WTC11 (cell line): ENCODE results near the gene BBLN. TPM values are rescaled to one million over a fixed set of nuclear protein-coding genes. Genes with fewer than 3 reads are reported as not detected.

Source experiments
- ATAC-seq: fragments of 200-7000 bp; cut with Tn5 transposase; 2 replicates; pipeline ENCODE4 v1.10.0; 2021; ENCODE audit warnings: mild to moderate bottlenecking, moderate library complexity
- CTCF ChIA-PET: fragments of 300-600 bp; sonication (Branson Sonifier 250); formaldehyde crosslinking; loops from one replicate; lab custom pipeline; 2021; ENCODE audit warnings: antibody characterized with exemption; lab: Charles Lee
- POLR2A ChIA-PET: fragments of 350-600 bp; sonication (Branson Sonifier 250); formaldehyde crosslinking; loops from one replicate; lab custom pipeline; 2021; ENCODE audit warnings: antibody characterized with exemption; lab: Charles Lee
- DNase-seq: peaks from one replicate; pipeline ENCODE4 v3.0.0; 2021; ENCODE audit warnings: low spot score
- H3K27ac Mint-ChIP-seq: 2 replicates; pipeline ENCODE4 v1.8.0; 2021; ENCODE audit warnings: mixed read lengths
- H3K27me3 Mint-ChIP-seq: 2 replicates; pipeline ENCODE4 v1.8.0; 2021; ENCODE audit warnings: low read depth, mild to moderate bottlenecking, moderate library complexity, mixed read lengths
- H3K36me3 Mint-ChIP-seq: 2 replicates; pipeline ENCODE4 v1.8.0; 2021; ENCODE audit warnings: mixed read lengths
- H3K4me1 Mint-ChIP-seq: 2 replicates; pipeline ENCODE4 v1.8.0; 2022; ENCODE audit warnings: mixed read lengths
- H3K4me3 Mint-ChIP-seq: 2 replicates; pipeline ENCODE4 v1.8.0; 2021; ENCODE audit warnings: mild to moderate bottlenecking, moderate library complexity, mixed read lengths
- H3K9me3 Mint-ChIP-seq: 2 replicates; pipeline ENCODE4 v1.8.0; 2021; ENCODE audit warnings: mixed read lengths
- E2F4 ChIP-seq: sonication (generic); formaldehyde crosslinking; IDR thresholded peaks from 2 replicates; pipeline ENCODE4 v1.8.1; 2022; ENCODE audit warnings: low read depth, mild to moderate bottlenecking, moderate library complexity, missing genetic modification reagents, borderline replicate concordance
- E2F5 ChIP-seq: sonication (generic); formaldehyde crosslinking; IDR thresholded peaks from 2 replicates; pipeline ENCODE4 v1.8.1; 2022; ENCODE audit warnings: mild to moderate bottlenecking, moderate library complexity, missing genetic modification reagents
- FOXJ3 ChIP-seq: sonication (generic); formaldehyde crosslinking; IDR thresholded peaks from 2 replicates; pipeline ENCODE4 v1.9.0; 2021; ENCODE audit warnings: missing genetic modification reagents, mild to moderate bottlenecking, borderline replicate concordance
- FOXP1 ChIP-seq: sonication (generic); formaldehyde crosslinking; IDR thresholded peaks from 2 replicates; pipeline ENCODE4 v1.8.0; 2022; ENCODE audit warnings: missing genetic modification reagents, mild to moderate bottlenecking, moderate library complexity, borderline replicate concordance
- FOXP4 ChIP-seq: sonication (generic); formaldehyde crosslinking; IDR thresholded peaks from 2 replicates; pipeline ENCODE4 v1.8.0; 2022; ENCODE audit warnings: mild to moderate bottlenecking, missing genetic modification reagents
- NFE2L1 ChIP-seq: sonication (generic); formaldehyde crosslinking; IDR thresholded peaks from 2 replicates; pipeline ENCODE4 v1.8.1; 2023; ENCODE audit warnings: missing genetic modification reagents
- TEAD4 ChIP-seq: sonication (generic); formaldehyde crosslinking; IDR thresholded peaks from 2 replicates; pipeline ENCODE4 v1.8.0; 2022; ENCODE audit warnings: mild to moderate bottlenecking, missing genetic modification reagents
- USF2 ChIP-seq: sonication (generic); formaldehyde crosslinking; IDR thresholded peaks from 2 replicates; pipeline ENCODE4 v1.8.1; 2023; ENCODE audit warnings: mild to moderate bottlenecking, missing genetic modification reagents, moderate library complexity
- ZBTB43 ChIP-seq: sonication (generic); formaldehyde crosslinking; IDR thresholded peaks from 2 replicates; pipeline ENCODE4 v1.8.1; 2023; ENCODE audit warnings: mild to moderate bottlenecking, missing genetic modification reagents
- ZNF219 ChIP-seq: sonication (generic); formaldehyde crosslinking; IDR thresholded peaks from 2 replicates; pipeline ENCODE4 v1.8.0; 2023; ENCODE audit warnings: missing genetic modification reagents, mild to moderate bottlenecking, borderline replicate concordance
- ZNF396 ChIP-seq: fragments of 250-450 bp; sonication (Bioruptor Pico); IDR thresholded peaks from 2 replicates; pipeline ENCODE4 v1.8.0; 2021; ENCODE audit warnings: mild to moderate bottlenecking, moderate library complexity, borderline replicate concordance
- ZNF671 ChIP-seq: fragments of 250-450 bp; sonication (Bioruptor Pico); IDR thresholded peaks from 2 replicates; pipeline ENCODE4 v1.8.0; 2021; ENCODE audit warnings: mild to moderate bottlenecking
- total RNA-seq: library from RNA; stranded (reverse); gene quantifications from 3 replicates; pipeline ENCODE4 v1.2.3, GENCODE V29; 2021
- TF ChIP-seq, protein P1 (sequence below): sonication (generic); formaldehyde crosslinking; IDR thresholded peaks from 2 replicates; pipeline ENCODE4 v1.8.0; 2022; ENCODE audit warnings: mild to moderate bottlenecking, missing genetic modification reagents

The BBLN gene
- total RNA-seq, 1 experiment from 2014 or later: 77.1 TPM

DNA sequence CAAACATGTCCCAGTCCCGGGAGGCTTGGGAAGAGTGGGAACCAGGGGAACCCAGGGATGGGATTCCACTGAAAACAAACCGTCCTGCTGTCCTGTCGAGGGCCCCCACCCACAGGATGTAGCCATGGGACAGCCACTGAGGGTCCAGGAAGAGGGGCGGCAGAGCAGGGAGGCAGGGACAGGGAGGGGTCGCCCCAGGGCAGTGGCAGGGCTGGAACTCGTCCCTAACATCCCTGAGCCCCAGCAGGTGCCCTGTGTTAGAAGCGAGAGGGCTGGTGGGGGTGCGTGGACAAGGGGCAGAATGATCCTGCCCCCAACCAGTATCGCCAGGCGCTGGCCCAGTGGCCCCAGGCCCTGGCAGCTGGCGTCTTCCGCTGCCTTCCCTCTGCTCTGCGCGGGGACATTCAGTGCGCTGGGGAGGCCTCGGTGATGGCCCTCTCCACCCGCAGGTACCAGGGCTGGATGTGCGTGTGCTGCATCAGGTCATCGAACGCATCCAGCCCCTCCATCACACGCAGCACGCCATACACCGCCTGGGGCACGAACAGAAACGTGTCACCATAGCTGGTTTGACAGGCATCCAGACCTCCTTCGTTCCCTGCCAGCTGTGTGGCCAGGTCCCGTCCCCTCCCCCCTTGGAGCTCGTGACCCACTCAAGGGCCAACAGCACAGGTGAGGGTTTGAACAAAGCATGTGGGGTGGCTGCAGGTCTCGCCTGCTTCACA is 39.2 kb upstream of the BBLN start (continued):
- TF ChIP-seq FOXP4 (CRISPR knock-in tag): no peak
- TF ChIP-seq ZBTB43 (CRISPR knock-in tag): no peak
- TF ChIP-seq E2F5 (CRISPR knock-in tag): no peak

- DNase-seq (no peak), ATAC-seq (no peak)
- Mint-ChIP-seq H3K4me3 (no peak overlapping the region), H3K9me3 (no peaks in the 10 kb centered on the region), H3K27ac (no peak overlapping the region), H3K27me3 (no peaks in the 10 kb centered on the region), H3K36me3 (peaks cover 19% of the 10 kb centered on the region), H3K4me1 (peaks cover 22% of the 10 kb centered on the region)
- ChIA-PET POLR2A (no interaction called here), CTCF (no interaction called here)
- TF ChIP-seq E2F4 (CRISPR knock-in tag): no peak
- no peak for TF ChIP-seq FOXP1 (CRISPR knock-in tag)
- TF ChIP-seq, protein P1, sequence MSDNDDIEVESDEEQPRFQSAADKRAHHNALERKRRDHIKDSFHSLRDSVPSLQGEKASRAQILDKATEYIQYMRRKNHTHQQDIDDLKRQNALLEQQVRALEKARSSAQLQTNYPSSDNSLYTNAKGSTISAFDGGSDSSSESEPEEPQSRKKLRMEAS (CRISPR knock-in tag): no peak
- TF ChIP-seq NFE2L1: no peak
- TF ChIP-seq ZBTB43 (CRISPR knock-in tag): no peak
- TF ChIP-seq FOXJ3 (CRISPR knock-in tag): no peak
- TF ChIP-seq USF2 (CRISPR knock-in tag): no peak
- TF ChIP-seq TEAD4 (CRISPR knock-in tag): no peak
- TF ChIP-seq ZNF671 (CRISPR knock-in tag): no peak
- TF ChIP-seq ZNF219 (CRISPR knock-in tag): no peak
- no peak for TF ChIP-seq ZNF396 (CRISPR knock-in tag)
Observed at GRCh38 chr9:128121466-128121810, 38.6 kb upstream of the BBLN start.
